Natural killer cell (primary cell): ENCODE measurements around the gene GPR6. TPM values are rescaled to one million over a fixed set of nuclear protein-coding genes. Genes with fewer than 3 reads are reported as not detected.

Source experiments
- total RNA-seq, 4 donors: library from RNA; stranded (reverse); fragments of 120-200 nt in 1 of 4; gene quantifications; one replicate each; pipeline versions ENCODE4 v1.2.3 to v1.2.4, GENCODE V29; 2013 to 2022

Gene GPR6
- total RNA-seq, 3 donors from 2014 or later (not counting 1 experiment from before 2014, with no cell fraction given): not detected

Other genes with a start within 250 kb of the GPR6 start
- gene WASF1, start 201.4 kb downstream of the GPR6 start, total RNA-seq: under 1 TPM; 0.25 to 0.90 (median 0.45) TPM
- gene CDC40, start 202.1 kb downstream of the GPR6 start, total RNA-seq: 10 to 100 TPM; 32.9 to 55.4 (median 48.5) TPM